GM21381 (cell line): Measurements from ENCODE around the gene IRX2.

Experiments
- ATAC-seq: cut with Tn5 transposase; IDR thresholded peaks from one replicate; pipeline ENCODE4 v1.9.1; 2021; ENCODE audit warnings: mild to moderate bottlenecking, moderate library complexity; ENCODE audit not compliant: unreplicated experiment

Gene IRX2

DNA sequence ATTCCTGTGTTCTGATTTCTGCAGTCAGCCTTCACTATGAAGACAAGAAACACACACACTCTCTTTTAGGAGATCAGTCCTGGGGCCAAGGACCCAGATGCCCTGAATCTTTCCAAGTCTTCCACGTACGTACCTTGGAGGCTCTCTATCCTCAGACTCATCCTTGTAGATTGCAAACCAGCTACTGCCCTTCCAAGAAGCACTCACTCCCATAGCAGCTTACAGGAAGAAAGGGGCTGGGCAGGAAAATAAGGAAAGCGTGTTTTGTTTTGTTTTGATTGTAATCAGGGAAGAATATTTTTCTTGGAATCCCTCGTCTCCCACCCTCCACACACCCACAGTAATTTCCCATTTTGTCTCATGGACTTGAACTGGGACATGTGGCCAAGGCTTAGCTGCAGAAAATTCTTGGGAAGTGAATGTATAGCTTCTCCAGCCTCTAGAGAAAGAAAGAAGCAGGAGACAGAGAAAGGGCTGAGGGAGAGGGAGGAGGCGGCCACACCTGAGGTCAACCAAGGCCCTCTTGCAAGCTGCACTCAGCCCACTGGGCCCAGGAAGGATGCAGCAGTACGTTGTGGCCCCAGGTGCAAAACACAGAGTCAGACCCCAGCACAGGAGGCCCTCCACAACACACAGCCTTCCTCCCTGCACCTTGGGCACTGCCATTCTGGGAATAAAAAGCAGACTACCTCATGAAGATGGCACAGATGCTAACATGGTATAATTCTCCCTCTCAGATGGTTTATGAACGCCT, 29.9 kb downstream of the IRX2 start:
- no peak for ATAC-seq

GRCh38 chr5:2719332-2719731, 32.1 kb downstream of the IRX2 start:
- no peak for ATAC-seq

GRCh38 chr5:2718115-2718514, 33.4 kb downstream of the IRX2 start:
- no peak for ATAC-seq

DNA sequence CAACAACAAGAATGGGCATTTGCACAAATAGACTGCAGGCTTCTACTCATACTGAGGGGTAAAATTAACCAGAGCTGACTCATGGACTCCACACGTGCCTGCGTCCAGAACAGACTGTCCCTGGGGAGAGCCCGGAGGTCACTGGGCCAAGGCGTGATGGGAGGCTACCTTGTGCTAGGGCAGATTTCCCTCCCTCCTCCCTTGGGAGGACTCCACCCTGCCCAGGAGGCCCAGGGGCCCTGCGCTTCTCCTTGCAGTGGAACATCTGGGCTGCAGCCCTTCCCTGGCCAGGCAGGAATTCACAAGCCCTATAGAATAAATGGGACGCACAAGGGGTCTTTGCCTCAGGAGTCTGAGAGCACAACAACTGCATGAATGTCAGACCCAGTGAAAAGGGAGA, 35.6 kb downstream of the IRX2 start:
- no peak for ATAC-seq

DNA sequence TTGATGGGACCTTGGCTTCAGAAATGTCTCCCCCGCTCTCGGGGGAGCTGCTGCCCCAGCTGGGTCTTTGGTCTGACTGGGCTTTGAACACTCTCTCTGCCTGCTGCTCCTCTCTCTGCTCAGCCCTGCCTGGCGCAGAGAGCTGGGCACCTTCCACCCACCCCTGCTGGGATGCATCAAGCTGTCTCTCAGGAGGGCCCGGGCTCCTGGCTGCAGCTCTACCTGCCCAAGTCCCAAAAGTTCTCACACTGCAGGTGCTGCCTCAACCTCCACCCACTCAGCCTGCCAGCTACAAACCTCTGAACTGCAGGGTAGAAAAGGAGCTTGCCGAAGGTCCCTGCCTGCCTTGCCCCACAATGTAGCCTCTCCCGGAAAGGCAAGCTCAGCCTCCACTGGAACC, 36.7 kb downstream of the IRX2 start:
- no peak for ATAC-seq

- ATAC-seq = no peak
Observed at GRCh38 chr5:2714026-2714425, 37.5 kb downstream of the IRX2 start.

DNA sequence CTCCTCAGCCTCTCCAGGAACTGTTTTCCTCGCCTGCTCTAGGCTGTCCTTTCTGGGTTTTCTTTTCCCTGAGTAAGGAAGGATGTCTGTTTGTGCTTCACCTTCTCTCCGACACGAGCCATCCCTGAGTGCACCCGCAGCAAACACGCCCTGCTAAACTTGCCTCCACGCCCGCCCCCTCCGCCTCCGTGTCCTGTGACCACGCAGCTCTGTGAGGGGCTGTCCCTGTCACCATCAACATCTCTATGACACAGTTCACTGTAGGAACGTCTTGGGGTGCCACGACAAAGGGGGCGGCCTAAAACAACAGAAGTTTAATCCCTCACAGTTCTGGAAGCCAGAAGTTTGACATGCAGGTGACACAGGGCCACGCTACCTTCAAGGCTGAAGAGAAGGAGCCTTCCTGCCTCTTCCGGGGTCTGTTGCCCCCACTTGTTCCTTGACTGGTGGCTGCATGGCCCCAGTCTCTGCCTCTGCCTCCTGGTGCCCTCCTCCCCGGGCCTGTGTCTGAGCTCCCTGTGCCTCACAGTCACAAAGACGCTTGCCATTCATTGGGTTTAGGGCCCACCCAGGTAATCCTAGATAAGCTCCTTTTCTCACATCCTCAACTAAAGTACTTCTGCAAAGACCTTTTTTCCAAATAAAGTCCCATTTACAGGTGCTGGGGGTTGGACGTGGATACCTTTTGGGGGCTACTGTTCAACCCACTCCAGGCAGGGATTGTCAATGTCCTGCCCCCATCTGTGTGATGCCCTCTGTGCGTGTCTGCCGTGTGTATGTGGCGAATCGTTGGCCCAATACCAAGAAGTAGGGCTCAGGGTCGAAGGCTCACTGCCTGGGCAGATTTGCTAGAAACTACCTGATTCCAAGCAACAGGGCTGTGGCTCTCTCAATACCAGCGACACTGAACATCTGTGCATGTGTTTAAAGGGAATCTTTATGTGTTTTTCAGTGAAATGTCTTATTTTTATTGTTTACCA, 39.7 kb downstream of the IRX2 start:
- ATAC-seq = no peak

DNA sequence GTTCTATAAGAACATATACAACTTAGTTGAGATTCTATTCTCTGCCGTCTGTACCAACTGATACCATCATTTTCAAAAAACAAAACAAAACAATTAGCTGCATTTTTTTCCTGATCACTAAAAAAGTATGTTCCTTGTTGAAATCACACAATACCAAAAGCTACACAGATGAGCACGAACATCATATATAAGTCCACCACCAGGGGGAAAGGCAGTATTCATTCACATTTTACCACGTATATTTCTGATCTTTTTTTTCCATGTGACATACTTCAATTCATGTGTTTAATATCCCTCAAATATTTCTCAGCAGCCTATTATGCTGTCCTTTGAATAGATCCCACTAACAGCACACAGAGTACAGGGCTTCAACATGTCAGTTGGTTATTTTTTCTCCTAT, 40.6 kb downstream of the IRX2 start:
- no peak for ATAC-seq

GRCh38 chr5:2709976-2710689, 41.3 kb downstream of the IRX2 start:
- no peak for ATAC-seq

DNA sequence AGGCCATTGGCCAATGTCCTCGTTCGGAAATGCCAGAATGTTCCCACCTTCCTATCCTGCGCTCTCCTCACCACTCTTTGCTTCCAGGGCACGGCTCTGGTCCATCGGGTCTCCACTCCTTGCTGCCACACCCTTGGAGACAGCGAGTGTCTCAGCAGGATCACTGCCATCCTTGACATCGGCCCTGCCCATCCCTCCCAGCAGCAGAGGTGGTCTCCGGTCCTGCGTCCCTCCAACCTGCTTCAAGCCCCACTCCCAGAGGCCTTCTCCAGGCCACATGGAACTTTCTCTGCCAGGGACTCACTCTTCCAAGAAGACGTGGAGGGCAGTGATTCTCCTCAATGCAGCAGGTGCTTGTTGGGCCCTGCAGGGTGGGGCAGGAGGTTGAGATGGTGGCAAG, 42.7 kb downstream of the IRX2 start:
- ATAC-seq = no peak

DNA sequence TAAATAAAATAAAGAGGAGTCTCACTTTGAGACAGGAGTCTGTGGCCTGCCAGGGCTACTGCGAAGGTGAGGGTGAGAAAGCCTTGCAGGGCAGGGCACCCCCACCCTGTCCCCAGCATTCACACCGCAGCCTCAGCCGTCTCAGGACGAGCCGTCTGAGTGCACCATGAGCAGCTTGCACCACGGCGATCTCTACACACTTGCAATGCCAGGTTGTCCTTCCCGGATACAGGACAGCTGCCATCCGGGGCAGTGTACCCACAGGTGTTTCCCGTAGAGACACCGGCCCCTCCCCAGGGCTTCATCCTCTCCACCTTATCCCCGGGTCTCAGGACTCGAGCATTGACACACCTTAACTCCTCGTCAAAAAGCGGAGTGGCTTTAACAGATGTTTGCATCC, 43.3 kb downstream of the IRX2 start:
- no peak for ATAC-seq

DNA sequence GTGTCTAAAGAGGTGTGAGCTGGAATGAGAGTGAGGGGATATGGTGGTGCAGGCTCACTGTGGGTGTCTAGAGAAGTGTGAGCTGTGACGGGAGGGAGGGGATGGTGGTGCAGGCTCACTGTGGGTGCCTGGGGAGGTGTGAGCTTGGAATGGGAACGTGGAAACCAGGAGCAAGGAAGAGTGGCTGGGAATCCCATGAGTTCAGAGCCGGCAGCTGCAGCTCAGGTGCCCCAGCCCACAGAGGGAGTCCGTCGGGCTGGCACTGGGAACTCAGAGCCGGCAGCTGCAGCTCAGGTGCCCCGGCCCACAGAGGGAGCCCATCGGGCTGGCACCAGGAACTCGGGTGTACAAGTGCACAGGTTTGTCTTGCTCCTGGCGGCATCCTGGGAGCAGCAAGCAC, 45.6 kb downstream of the IRX2 start:
- no peak for ATAC-seq

GRCh38 chr5:2704806-2705645, 46.5 kb downstream of the IRX2 start:
- no peak for ATAC-seq

DNA sequence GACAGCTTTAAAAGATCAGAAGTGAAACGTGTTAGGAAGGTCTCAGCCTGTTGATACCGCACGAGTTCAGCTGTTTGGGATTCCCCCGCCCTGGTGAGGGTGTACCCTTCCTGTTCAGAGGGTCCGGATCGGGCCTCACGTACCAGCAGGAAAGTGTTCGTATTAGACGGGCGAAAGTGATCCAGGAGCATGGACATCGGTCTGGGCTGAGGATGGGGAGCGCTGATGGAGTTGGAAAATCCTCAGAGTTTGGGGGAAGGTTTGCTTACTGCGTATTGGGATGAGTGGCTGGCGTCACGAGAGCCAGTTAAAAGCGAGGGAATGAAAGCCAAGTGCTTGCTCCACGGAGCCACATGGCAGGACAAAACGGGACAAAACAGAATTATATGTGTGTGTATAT, 47.4 kb downstream of the IRX2 start:
- ATAC-seq = no peak

GRCh38 chr5:2703615-2704014, 47.9 kb downstream of the IRX2 start:
- no peak for ATAC-seq

- ATAC-seq = no peak
Observed at GRCh38 chr5:2703041-2703440, 48.4 kb downstream of the IRX2 start.

DNA sequence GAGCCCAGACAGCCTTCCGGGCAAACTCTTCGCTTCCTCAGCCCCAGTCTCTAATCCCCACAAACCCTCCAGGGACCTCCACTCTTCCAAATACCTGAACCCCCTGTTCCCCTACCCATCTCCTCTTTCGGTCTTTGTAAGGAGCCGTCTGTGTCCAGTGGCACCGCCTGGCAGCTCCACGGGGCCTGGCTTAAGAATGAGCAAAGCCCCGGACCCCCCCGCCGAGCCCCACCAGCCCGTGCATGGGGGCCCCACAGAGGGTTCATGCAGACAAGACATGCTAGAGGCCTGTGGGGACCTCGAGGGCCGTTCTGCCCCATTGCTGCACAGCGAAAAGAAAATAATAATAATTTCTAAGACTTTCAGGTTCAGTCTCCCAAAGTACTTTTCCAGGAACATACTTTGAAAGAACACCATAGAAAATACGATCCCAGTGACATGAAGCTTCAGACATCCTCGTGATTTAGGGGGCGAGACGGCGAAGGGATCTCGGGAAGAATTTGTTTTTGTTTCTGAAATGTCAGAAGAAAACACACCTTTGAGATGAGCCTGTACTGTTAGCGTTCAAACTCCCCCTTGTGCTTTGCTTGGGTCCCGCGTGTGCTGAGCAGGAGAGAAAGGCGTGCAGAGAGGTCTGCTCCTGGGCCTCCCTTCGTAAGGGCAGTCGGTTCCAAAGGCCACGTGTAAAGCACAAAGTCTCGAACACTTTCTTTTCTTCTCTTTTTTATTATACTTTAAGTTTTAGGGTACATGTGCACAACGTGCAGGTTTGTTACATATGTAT, 49.2 kb downstream of the IRX2 start:
- ATAC-seq = no peak

DNA sequence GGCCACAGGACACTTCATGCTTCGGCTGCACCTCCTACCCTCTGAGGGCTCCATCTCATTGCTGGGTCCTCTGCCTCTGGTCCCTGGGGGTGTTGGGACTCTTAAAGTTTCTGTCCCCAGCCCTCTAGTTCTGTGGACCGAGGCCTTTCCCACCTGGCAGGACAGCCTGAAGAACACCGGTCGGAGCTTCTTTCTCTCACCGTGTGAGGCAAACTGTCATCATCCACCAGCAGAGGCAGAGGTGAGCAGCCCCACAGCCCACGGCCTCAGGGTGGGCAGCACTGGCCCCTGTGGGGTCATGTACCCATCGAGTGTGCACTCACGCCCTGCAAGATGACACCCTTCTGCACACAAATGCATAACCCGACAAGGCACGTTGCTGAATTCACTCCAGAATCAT, 49.9 kb downstream of the IRX2 start:
- no peak for ATAC-seq

DNA sequence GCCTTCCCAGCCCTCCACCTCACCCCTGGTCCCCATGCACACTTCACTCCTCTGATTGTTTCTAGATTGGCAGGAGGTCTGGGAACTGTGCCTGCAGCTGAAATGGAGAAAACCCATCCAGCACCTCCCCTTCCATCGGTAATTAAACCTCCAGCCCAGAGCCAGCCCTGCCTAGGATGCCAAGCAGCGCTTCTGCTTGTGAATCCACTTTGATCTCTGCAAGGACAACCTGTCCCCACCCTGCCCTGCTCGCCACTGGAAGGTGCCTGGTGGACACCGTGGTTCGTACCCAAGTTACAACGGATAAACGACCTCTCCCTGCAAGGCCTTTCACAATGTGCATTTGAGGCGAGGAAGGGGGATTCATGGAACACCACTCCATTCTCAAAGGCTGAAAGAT, 50.6 kb downstream of the IRX2 start:
- no peak for ATAC-seq

- ATAC-seq = no peak
Observed at GRCh38 chr5:2699686-2700085, 51.8 kb downstream of the IRX2 start.
